K562 (cell line): ENCODE results near the gene NIPSNAP2. TPM values are rescaled to one million over a fixed set of nuclear protein-coding genes. Genes with fewer than 3 reads are reported as not detected.

Source experiments
- ATF7 ChIP-seq: fragments of 450-650 bp; IDR thresholded peaks from 2 replicates; pipeline ENCODE4 v1.7.1; 2014; ENCODE audit warnings: mild to moderate bottlenecking, moderate library complexity
- CC2D1A ChIP-seq: fragments of 450-650 bp; IDR thresholded peaks from 2 replicates; pipeline ENCODE4 v1.6.1; 2017; ENCODE audit warnings: mild to moderate bottlenecking
- CCAR2 ChIP-seq: fragments of 200-400 bp; formaldehyde crosslinking; IDR thresholded peaks from 2 replicates; pipeline ENCODE4 v1.6.1; 2017; ENCODE audit warnings: mild to moderate bottlenecking, low read depth, low read length
- EP400 ChIP-seq: fragments of 450-650 bp; IDR thresholded peaks from 2 replicates; pipeline ENCODE4 v1.6.1; 2017; ENCODE audit warnings: antibody characterized with exemption, mild to moderate bottlenecking, moderate library complexity
- GTF2E2 ChIP-seq: fragments of 200-800 bp; sonication (Bioruptor generic); IDR thresholded peaks from 2 replicates; pipeline ENCODE4 v1.6.1; 2016; ENCODE audit warnings: missing genetic modification characterization, missing compliant biosample characterization
- L3MBTL2 ChIP-seq: fragments of 450-650 bp; IDR thresholded peaks from 2 replicates; pipeline ENCODE4 v1.6.1; 2016; ENCODE audit warnings: mild to moderate bottlenecking, moderate library complexity
- MTA1 ChIP-seq: fragments of 450-650 bp; IDR thresholded peaks from 2 replicates; pipeline ENCODE4 v1.6.1; 2017; ENCODE audit warnings: borderline replicate concordance
- MTA3 ChIP-seq: fragments of 450-650 bp; formaldehyde crosslinking; IDR thresholded peaks from 2 replicates; pipeline ENCODE4 v1.6.1; 2017; ENCODE audit warnings: mild to moderate bottlenecking, borderline replicate concordance
- NR2C2 ChIP-seq, 2 experiments: fragments of 200-800 bp in 1 of 2; sonication (Bioruptor generic) in 1 of 2; sonication (generic) in 1 of 2; formaldehyde crosslinking in 1 of 2; IDR thresholded peaks; 2 replicates each; pipeline versions ENCODE4 v1.6.1 to v1.8.0; 2016 to 2022; ENCODE audit warnings: mild to moderate bottlenecking in 1 of 2, missing compliant biosample characterization in 1 of 2, missing genetic modification characterization in 1 of 2, missing genetic modification reagents in 1 of 2
- NRF1 ChIP-seq, 2 experiments: fragments of 450-650 bp; IDR thresholded peaks in 1 of 2; conservative IDR thresholded peaks in 1 of 2; 2 replicates each; pipeline ENCODE4 v1.6.1; 2014; ENCODE audit warnings: mild to moderate bottlenecking in 2 of 2
- RBM22 ChIP-seq: fragments of 200-400 bp; formaldehyde crosslinking; IDR thresholded peaks from 2 replicates; pipeline ENCODE4 v1.6.1; 2018; ENCODE audit warnings: low read length, low read depth; ENCODE audit not compliant: poor library complexity, severe bottlenecking
- SP1 ChIP-seq: sonication (generic); formaldehyde crosslinking; IDR thresholded peaks from 2 replicates; pipeline ENCODE4 v1.8.1; 2022; ENCODE audit warnings: mild to moderate bottlenecking, missing genetic modification reagents
- TCF3 ChIP-seq: sonication (generic); formaldehyde crosslinking; IDR thresholded peaks from 2 replicates; pipeline ENCODE4 v1.4.0; 2020; ENCODE audit warnings: mild to moderate bottlenecking, missing genetic modification reagents
- TEAD4 ChIP-seq, 2 experiments: sonication (generic) in 1 of 2; formaldehyde crosslinking in 1 of 2; IDR thresholded peaks; 2 replicates each; pipeline versions ENCODE4 v1.6.1 to v1.8.0; 2012 to 2022; ENCODE audit warnings: borderline replicate concordance in 1 of 2, inconsistent platforms in 1 of 2, low read length in 1 of 2, mild to moderate bottlenecking in 1 of 2, missing genetic modification reagents in 1 of 2
- TRIM25 ChIP-seq: fragments of 450-650 bp; IDR thresholded peaks from 2 replicates; pipeline ENCODE4 v1.7.0; 2016; ENCODE audit warnings: borderline replicate concordance
- ZBTB40 ChIP-seq, 2 experiments: fragments of 450-650 bp in 1 of 2; sonication (generic) in 1 of 2; formaldehyde crosslinking in 1 of 2; IDR thresholded peaks; 2 replicates each; pipeline versions ENCODE4 v1.7.1 to v1.9.0; 2016 to 2022; ENCODE audit warnings: inconsistent platforms in 1 of 2, mild to moderate bottlenecking in 1 of 2, missing genetic modification reagents in 1 of 2
- ZNF764 ChIP-seq: fragments of 250-450 bp; sonication (Bioruptor Pico); IDR thresholded peaks from 2 replicates; pipeline ENCODE4 v1.4.0; 2020; ENCODE audit warnings: low read depth, mild to moderate bottlenecking, moderate library complexity
- polyA plus RNA-seq, 8 experiments: library from polyadenylated mRNA; depleted of rRNA in 4 of 8; stranded (reverse) in 5 of 8; unstranded in 3 of 8; fragments of >200 nt; fragmentation: Nextera tagmentation in 2 of 8; fragmentation: Illumina TruSeq in 1 of 8; extraction: Ambion mirVana in 2 of 8; extraction: Trizol in 1 of 8; gene quantifications; 2 replicates each; pipeline versions ENCODE4 v1.2.1 to v1.2.3, GENCODE V29; 2011 to 2014; ENCODE audit warnings: inconsistent platforms in 1 of 8, missing spikeins in 1 of 8
- total RNA-seq, 7 experiments: library from RNA; depleted of rRNA in 6 of 7; stranded (reverse); fragments of >200 nt in 6 of 7; fragmentation: Illumina TruSeq in 2 of 7; extraction: Trizol in 2 of 7; gene quantifications; 2 replicates each; pipeline versions ENCODE4 v1.2.1 to v1.2.3, GENCODE V29; 2011 to 2021; ENCODE audit warnings: low replicate concordance in 1 of 7

NIPSNAP2 gene
- total and polyA plus RNA-seq, 9 of the 15 experiments (the other 6 are each of a cell fraction or from before 2014, with no cell fraction given): 24.9 to 107 (median 53.0) TPM

GRCh38 chr7:55965100-55965470, 700 bp downstream of the NIPSNAP2 start (continued):
- TF ChIP-seq TCF3 (CRISPR knock-in tag) (no peak), MTA3 (peak; percentile 41; the same call in 1 of the 2 replicates), EP400 (peak; percentile 25; the same call in 1 of the 2 replicates), NR2C2 (CRISPR knock-in tag; IDR thresholded peaks at IDR 0.05) (no peak), NR2C2 (tag; IDR thresholded peaks at IDR 0.05) (0 out of 2 replicates have a peak, but pooled peaks have one; percentile 6), SP1 (CRISPR knock-in tag) (0 out of 2 replicates have a peak, but pooled peaks have one; percentile 17), TRIM25 (no peak), MTA1 (no peak), CCAR2 (no peak), RBM22 (no peak), ATF7 (0 out of 2 replicates have a peak, but pooled peaks have one; percentile 39), CC2D1A (no peak), ZNF764 (CRISPR knock-in tag) (no peak), TEAD4 (IDR thresholded peaks at IDR 0.05; ENCODE audit: low read length) (peak; percentile 15; the same call in 1 of the 2 replicates), TEAD4 (CRISPR knock-in tag; IDR thresholded peaks at IDR 0.05; ENCODE audit: borderline replicate concordance) (no peak), L3MBTL2 (peak; percentile 42; the same call in 1 of the 2 replicates), ZBTB40 (IDR thresholded peaks at IDR 0.05) (peak; percentile 57), ZBTB40 (CRISPR knock-in tag; IDR thresholded peaks at IDR 0.05) (no peak), GTF2E2 (tag) (no peak), NRF1 (conservative IDR thresholded peaks at IDR 0.05 in 1 of 2, IDR thresholded peaks at IDR 0.05 in 1 of 2) (peak in 1 of 2 experiments; percentile 40; a peak in 1 of 4 replicates)
